Aorta (tissue), 5 donors: ENCODE data around the gene LRRC63. TPM values are rescaled to one million over a fixed set of nuclear protein-coding genes. Genes with fewer than 3 reads are reported as not detected.

Source experiments
- ATAC-seq: fragments of 200-7000 bp; cut with Tn5 transposase; one replicate; pipeline ENCODE4 v1.9.1; 2022; ENCODE audit warnings: moderate library complexity; ENCODE audit not compliant: low FRiP score
- DNase-seq, 2 donors: peaks; one replicate each; pipeline ENCODE4 v3.0.0-alpha.2; 2020
- H3K27ac ChIP-seq, 2 donors: one replicate each; pipeline ENCODE4 v1.5.1; 2013; ENCODE audit warnings: low read length in 2 of 2, mild to moderate bottlenecking in 2 of 2, moderate library complexity in 2 of 2, control low read depth in 1 of 2, inconsistent platforms in 1 of 2, low read depth in 1 of 2
- H3K27me3 ChIP-seq, 2 donors: one replicate each; pipeline ENCODE4 v1.6.1; 2013; ENCODE audit warnings: control low read depth in 1 of 2, low read length in 1 of 2, mild to moderate bottlenecking in 1 of 2, moderate library complexity in 1 of 2; ENCODE audit not compliant: insufficient read depth in 2 of 2, control insufficient read depth in 1 of 2
- H3K36me3 ChIP-seq, 2 donors: one replicate each; pipeline ENCODE4 v1.6.1; 2013; ENCODE audit warnings: control low read depth in 1 of 2, low read length in 1 of 2, mild to moderate bottlenecking in 1 of 2; ENCODE audit not compliant: insufficient read depth in 2 of 2, control insufficient read depth in 1 of 2
- H3K4me1 ChIP-seq, 2 donors: one replicate each; pipeline ENCODE4 v1.6.1; 2013; ENCODE audit warnings: low read length in 2 of 2, control low read depth in 1 of 2, mild to moderate bottlenecking in 1 of 2, moderate library complexity in 1 of 2; ENCODE audit not compliant: insufficient read depth in 2 of 2, control insufficient read depth in 1 of 2
- H3K4me3 ChIP-seq, 2 donors: one replicate each; pipeline ENCODE4 v1.5.1; 2013; ENCODE audit warnings: low read length in 2 of 2, control low read depth in 1 of 2, mild to moderate bottlenecking in 1 of 2
- H3K9me3 ChIP-seq: one replicate; pipeline ENCODE4 v1.6.1; 2013; ENCODE audit warnings: mild to moderate bottlenecking, low read length; ENCODE audit not compliant: control insufficient read depth
- WGBS, 2 donors: extraction: QIAGEN DNeasy Blood & Tissue Kit; methylation state at CpG; one replicate each; pipeline ENCODE4 v1.1.7; 2013; 5-methylcytosine and 5-hydroxymethylcytosine counted together
- intact Hi-C, 2 donors: fragments of 100-400 bp; cut with DNase I; formaldehyde crosslinking; loops; one replicate each; pipeline versions ENCODE4 v1.14.2 to v1.15.0; 2022
- polyA plus RNA-seq, 2 donors: library from polyadenylated mRNA; stranded (reverse); fragments of 200-250 nt; gene quantifications; one replicate each; pipeline ENCODE4 v1.2.3, GENCODE V29; 2013
- total RNA-seq, 2 donors: library from RNA; stranded (reverse); fragmentation: NEBNext Ultra II Directional; extraction: Animal tissue kit (Norgen Biotek cat#: 25700); gene quantifications; one replicate each; pipeline ENCODE4 v1.2.1, GENCODE V29; 2021
- donor health status: healthy with polysubstance abuse.
- donor health status: Bipolar disorder and iron deficiency.
- donor health status: DM: no; HTN: no; CAD: no.
- donor health status: DM: no; HTN: no; CAD: no.
- donor health status: DM: yes; HTN: yes; CAD: no.

The LRRC63 gene
- total and polyA plus RNA-seq, 4 donors = 0.15 to 0.99 TPM; not detected in 2

GRCh38 chr13:46317120-46317519 lies 105.4 kb downstream of the LRRC63 start:
- Histone ChIP-seq H3K27ac (no peak overlapping the region), H3K4me1 (no peaks in the 10 kb centered on the region), H3K9me3 (peaks cover 1% of the 10 kb centered on the region), H3K36me3 (no peaks in the 10 kb centered on the region), H3K27me3 (no peaks in the 10 kb centered on the region), H3K4me3 (no peak overlapping the region)
- intact Hi-C loops = no loop called here
- ATAC-seq = no peak
- no peak for DNase-seq

GRCh38 chr13:46318986-46319385 lies 107.3 kb downstream of the LRRC63 start:
- no peak overlapping the region for H3K4me3 ChIP-seq
- DNase-seq = no peak
- WGBS, 2 donors = 87 to 88% methylated on average over 1 of the region's 1 CpG
- ATAC-seq = no peak
- no peaks in the 10 kb centered on the region for H3K9me3 ChIP-seq
- no peak overlapping the region for H3K27ac ChIP-seq
- H3K27me3 ChIP-seq = no peaks in the 10 kb centered on the region
- intact Hi-C loops = no loop called here
- no peaks in the 10 kb centered on the region for H3K36me3 ChIP-seq
- H3K4me1 ChIP-seq = no peaks in the 10 kb centered on the region

GRCh38 chr13:46320406-46320805 lies 108.7 kb downstream of the LRRC63 start:
- no peak overlapping the region for H3K27ac ChIP-seq
- intact Hi-C loops = loop anchor here in 1 of 2 donors (10.0 kb wide), 1 partner anchor 156 kb away; no protein-coding TSS in a partner anchor
- 64 to 82% methylated on average over 3 of the region's 3 CpGs for WGBS, 2 donors
- H3K27me3 ChIP-seq = no peaks in the 10 kb centered on the region
- no peak for DNase-seq
- H3K9me3 ChIP-seq = no peaks in the 10 kb centered on the region
- no peaks in the 10 kb centered on the region for H3K4me1 ChIP-seq
- no peaks in the 10 kb centered on the region for H3K36me3 ChIP-seq
- H3K4me3 ChIP-seq = no peak overlapping the region
- ATAC-seq = no peak

GRCh38 chr13:46320821-46321220 lies 109.1 kb downstream of the LRRC63 start:
- Histone ChIP-seq H3K36me3 (no peaks in the 10 kb centered on the region), H3K9me3 (no peaks in the 10 kb centered on the region), H3K4me1 (no peaks in the 10 kb centered on the region), H3K27ac (no peak overlapping the region), H3K27me3 (no peaks in the 10 kb centered on the region), H3K4me3 (no peak overlapping the region)
- intact Hi-C loops = loop anchor here in 1 of 2 donors (10.0 kb wide), 1 partner anchor 156 kb away; no protein-coding TSS in a partner anchor
- 94 to 97% methylated on average over 4 of the region's 4 CpGs for WGBS, 2 donors
- no peak for DNase-seq
- ATAC-seq = peak; percentile 41

- Histone ChIP-seq H3K27ac (no peak overlapping the region), H3K9me3 (no peaks in the 10 kb centered on the region), H3K4me1 (no peaks in the 10 kb centered on the region), H3K27me3 (no peaks in the 10 kb centered on the region), H3K4me3 (no peak overlapping the region), H3K36me3 (no peaks in the 10 kb centered on the region)
- intact Hi-C loops = loop anchor here in 1 of 2 donors (10.0 kb wide), 1 partner anchor 157 kb away; no protein-coding TSS in a partner anchor
- 58% methylated on average over 17 of the region's 17 CpGs for WGBS, 2 donors
- peak; percentile 66 to 82 for DNase-seq
- ATAC-seq = no peak
These were observed 109.9 kb downstream of the LRRC63 start for GRCh38 chr13:46321494-46322225.

GRCh38 chr13:46324976-46325375 lies 113.2 kb downstream of the LRRC63 start:
- DNase-seq = no peak
- no peak overlapping the region for H3K4me3 ChIP-seq
- no peaks in the 10 kb centered on the region for H3K4me1 ChIP-seq
- intact Hi-C loops = loop anchor here in 1 of 2 donors (10.0 kb wide), 1 partner anchor 160 kb away; no protein-coding TSS in a partner anchor
- WGBS, 2 donors = 84 to 85% methylated on average over 5 of the region's 5 CpGs
- no peak for ATAC-seq
- no peaks in the 10 kb centered on the region for H3K27me3 ChIP-seq
- H3K9me3 ChIP-seq = no peaks in the 10 kb centered on the region
- no peaks in the 10 kb centered on the region for H3K36me3 ChIP-seq
- no peak overlapping the region for H3K27ac ChIP-seq

Other genes starting within 250 kb of the LRRC63 start
- 10 to 100 TPM; 55.9 to 57.0 TPM for gene ZC3H13, start 159.2 kb upstream of the LRRC63 start, total RNA-seq
- 10 to 100 TPM; 14.1 to 15.9 TPM for gene ZC3H13, start 159.2 kb upstream of the LRRC63 start, polyA plus RNA-seq
- gene CPB2, start 106.9 kb upstream of the LRRC63 start, total RNA-seq = not detected
- gene CPB2, start 106.9 kb upstream of the LRRC63 start, polyA plus RNA-seq = not detected
- 10 to 100 TPM; 74.7 to 76.5 TPM for gene LCP1, start 29.8 kb upstream of the LRRC63 start, total RNA-seq
- 10 to 100 TPM in 1 of 2 donors, 1 to 10 TPM in 1; 6.2 to 36.2 TPM for gene LCP1, start 29.8 kb upstream of the LRRC63 start, polyA plus RNA-seq
- 10 to 100 TPM in 1 of 2 donors, 1 to 10 TPM in 1; 4.2 to 12.8 TPM for gene RUBCNL, start 175.3 kb downstream of the LRRC63 start, total RNA-seq
- gene RUBCNL, start 175.3 kb downstream of the LRRC63 start, polyA plus RNA-seq = 1 to 10 TPM; 1.3 to 3.5 TPM